Heart left ventricle (tissue), 13 donors: ENCODE data around the gene CUL4A.

Experiments
- CTCF ChIP-seq, 12 donors: fragments of 200-600 bp; sonication (generic) in 4 of 12; IDR thresholded peaks; one replicate each; pipeline versions ENCODE4 v1.5.0 to v1.8.0; 2018 to 2022; ENCODE audit warnings: antibody characterized with exemption in 12 of 12, mild to moderate bottlenecking in 5 of 12
- POLR2A ChIP-seq, 2 donors: fragments of 450-650 bp; IDR thresholded peaks; one replicate each; pipeline ENCODE4 v1.6.1; 2017; ENCODE audit warnings: antibody characterized with exemption in 2 of 2, mild to moderate bottlenecking in 2 of 2, moderate library complexity in 2 of 2
- donor health status: ischemic (EF 13 %, LVEDD 7.1; RV severe dilation, severe dysfunction).
- donor health status: DM: no; HTN: yes; CAD: no.
- donor health status: DM: no; HTN: no; CAD: no.
- donor health status: ischemic (EF 25% LVEDD 6.9; RV normal size, moderate dysfunction).
- donor health status: ischemic (EF 25% LVEDD 5.7; RV mildly dilated, moderate dysfunction).
- donor health status: ischemic (EF 35%, LVEDD 5.7; RV mildly dilated, moderate dysfunction).
- donor health status: nonischemic (EF 11% LVEDD 7.7; RV severe dilation, severe dysfunction).
- donor health status: DM: yes; HTN: yes; CAD: no.
- donor health status: PGD.
- donor health status: ischemic (EF 29% LVEDD 5.4; RV normal size, mild dysfunction).
- donor health status: nonischemic (EF 23%, LVEDD 6.1; RV moderate dilation, normal function).

- TF ChIP-seq CTCF (IDR thresholded peaks at IDR 0.05) (no peak), POLR2A (IDR thresholded peaks at IDR 0.05) (no peak)
Observed at GRCh38 chr13:113207890-113208420, 1.5 kb upstream of the CUL4A start.
